Measurements from ENCODE around the gene PDLIM4.
A peak's percentile ranks its signal among the peaks of the same experiment; 100 is the strongest.

PDLIM4 gene

DNA sequence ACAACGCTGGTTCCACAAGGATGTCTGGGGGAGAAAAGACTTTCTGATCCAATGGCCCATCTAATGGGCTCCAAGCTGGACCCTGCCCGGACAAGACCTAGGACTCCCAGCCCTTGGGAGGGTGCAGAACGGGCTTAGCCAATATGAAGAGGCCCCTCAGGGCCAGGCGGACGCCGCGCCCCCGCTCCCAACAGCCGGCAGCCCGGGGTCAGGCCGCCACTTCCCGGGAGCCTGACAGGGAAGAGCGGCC is 30.3 kb upstream of the PDLIM4 start:
- TF ChIP-seq ZFX (IDR thresholded peaks at IDR 0.05): no peak
- TF ChIP-seq, protein P1, sequence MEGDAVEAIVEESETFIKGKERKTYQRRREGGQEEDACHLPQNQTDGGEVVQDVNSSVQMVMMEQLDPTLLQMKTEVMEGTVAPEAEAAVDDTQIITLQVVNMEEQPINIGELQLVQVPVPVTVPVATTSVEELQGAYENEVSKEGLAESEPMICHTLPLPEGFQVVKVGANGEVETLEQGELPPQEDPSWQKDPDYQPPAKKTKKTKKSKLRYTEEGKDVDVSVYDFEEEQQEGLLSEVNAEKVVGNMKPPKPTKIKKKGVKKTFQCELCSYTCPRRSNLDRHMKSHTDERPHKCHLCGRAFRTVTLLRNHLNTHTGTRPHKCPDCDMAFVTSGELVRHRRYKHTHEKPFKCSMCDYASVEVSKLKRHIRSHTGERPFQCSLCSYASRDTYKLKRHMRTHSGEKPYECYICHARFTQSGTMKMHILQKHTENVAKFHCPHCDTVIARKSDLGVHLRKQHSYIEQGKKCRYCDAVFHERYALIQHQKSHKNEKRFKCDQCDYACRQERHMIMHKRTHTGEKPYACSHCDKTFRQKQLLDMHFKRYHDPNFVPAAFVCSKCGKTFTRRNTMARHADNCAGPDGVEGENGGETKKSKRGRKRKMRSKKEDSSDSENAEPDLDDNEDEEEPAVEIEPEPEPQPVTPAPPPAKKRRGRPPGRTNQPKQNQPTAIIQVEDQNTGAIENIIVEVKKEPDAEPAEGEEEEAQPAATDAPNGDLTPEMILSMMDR (conservative IDR thresholded peaks at IDR 0.05): no peak
- peak overlapping the region; percentile 75 for H3K27ac ChIP-seq

DNA sequence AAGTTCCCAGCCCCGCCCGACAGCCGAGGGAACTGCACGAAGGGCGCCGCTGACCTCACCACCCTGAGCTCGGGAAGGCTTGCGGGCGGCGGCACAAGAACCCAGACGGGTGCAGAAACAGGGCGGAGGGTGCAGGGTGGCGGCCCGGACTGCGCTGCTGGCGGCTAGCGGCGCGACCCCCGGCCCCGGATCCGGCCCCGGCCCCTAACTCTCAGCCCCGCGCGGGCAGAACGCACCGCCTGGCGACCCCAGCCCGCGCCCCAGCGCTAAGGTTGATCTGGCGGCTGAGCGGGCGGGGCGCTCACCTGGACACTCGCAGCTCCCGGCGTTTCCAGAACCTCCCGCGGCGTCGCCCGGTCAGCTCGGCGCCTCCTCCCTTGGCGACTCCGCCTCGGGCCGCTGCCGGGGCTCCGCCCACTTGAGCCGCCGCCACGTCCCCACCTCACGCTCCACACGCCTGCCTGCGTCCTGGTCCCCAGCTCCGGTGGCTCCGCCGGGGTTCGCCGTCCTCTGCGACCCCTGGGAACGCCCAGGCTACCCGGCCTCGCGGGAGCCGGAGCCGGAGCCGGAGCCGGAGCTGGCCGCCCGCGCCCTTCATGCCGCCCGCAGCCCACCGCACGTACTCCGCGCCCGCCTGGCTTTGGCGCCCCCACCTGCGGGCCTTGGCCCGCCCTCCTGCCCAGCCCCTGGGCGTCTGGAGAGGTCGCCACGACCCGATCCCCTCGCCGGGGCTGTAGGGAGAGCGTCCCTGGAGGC is 29.8 kb upstream of the PDLIM4 start, which contains the start of gene P4HA2:
Gene P4HA2 (minus strand): TSS at position 369 of the 756 bp plus-strand sequence. CDS start 9,227 bp downstream, outside the sequence.
- peak within 1 kb of the TSS; percentile 75 for H3K27ac ChIP-seq
- TF ChIP-seq ZFX (IDR thresholded peaks at IDR 0.05): no peak
- TF ChIP-seq, protein P1 (conservative IDR thresholded peaks at IDR 0.05): no peak; the same call in 1 of the 2 replicates

DNA sequence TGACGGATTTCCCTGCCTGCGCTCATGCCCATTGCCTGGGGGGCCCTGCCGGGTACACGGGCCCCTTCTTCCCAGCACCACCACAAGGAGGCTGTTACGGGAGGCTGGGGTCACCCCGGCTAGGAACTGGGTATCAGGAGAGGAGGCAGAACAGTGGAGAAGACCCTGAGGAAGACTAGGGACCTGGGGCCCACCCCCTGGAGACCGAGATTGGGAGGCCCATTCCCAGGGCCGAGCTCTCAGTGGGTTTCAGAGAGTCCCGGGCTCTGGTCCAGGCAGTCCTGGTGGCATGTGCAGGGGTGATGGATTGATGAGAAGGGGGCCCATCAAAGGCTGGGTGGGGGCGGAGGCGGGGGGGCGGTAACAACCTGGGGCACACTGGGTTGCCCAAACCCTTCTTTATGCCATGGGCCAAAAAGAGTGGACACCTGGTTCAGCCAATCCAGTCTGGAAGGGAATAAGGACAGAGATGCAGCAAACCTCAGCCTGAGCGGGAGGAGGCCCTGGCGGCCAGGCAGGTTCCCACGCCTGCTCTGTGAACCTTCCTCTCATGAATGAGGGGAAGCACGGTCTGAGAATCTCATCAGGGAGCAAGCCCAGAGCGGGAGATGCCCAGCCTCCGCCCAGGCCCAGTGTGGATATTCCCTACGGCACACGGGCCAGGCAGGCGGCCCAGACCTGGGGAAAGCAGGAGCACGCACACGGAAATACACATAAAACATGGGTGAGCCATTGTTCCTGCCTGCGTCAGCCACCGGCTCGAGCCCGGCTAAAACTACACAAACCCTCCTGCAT is 29.1 kb upstream of the PDLIM4 start:
- peak overlapping the region; percentile 75 for H3K27ac ChIP-seq
- TF ChIP-seq, protein P1 (conservative IDR thresholded peaks at IDR 0.05): no peak
- TF ChIP-seq ZFX (IDR thresholded peaks at IDR 0.05): no peak

DNA sequence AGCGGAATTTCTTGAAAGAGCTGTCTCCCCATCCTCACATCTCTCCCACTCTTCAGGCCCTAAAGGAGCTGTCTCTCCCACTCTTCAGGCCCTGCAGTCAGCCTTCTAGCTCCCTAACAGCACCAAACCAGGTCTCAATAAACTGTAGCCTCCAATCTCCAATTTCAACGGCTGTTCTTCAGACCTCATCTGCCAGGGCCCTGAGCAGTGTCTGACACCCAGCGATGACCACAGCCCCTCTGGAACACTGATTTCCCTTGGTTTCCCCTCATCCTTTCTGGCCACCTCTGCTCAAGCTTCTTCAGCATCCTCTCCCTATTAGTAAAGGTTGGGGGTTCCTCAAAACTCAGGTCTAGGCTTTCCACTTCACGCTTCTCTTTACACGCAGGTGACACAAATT is 28.3 kb upstream of the PDLIM4 start:
- no peak overlapping the region for H3K27ac ChIP-seq
- TF ChIP-seq, protein P1 (conservative IDR thresholded peaks at IDR 0.05): no peak
- no peak for TF ChIP-seq ZFX (IDR thresholded peaks at IDR 0.05)

DNA sequence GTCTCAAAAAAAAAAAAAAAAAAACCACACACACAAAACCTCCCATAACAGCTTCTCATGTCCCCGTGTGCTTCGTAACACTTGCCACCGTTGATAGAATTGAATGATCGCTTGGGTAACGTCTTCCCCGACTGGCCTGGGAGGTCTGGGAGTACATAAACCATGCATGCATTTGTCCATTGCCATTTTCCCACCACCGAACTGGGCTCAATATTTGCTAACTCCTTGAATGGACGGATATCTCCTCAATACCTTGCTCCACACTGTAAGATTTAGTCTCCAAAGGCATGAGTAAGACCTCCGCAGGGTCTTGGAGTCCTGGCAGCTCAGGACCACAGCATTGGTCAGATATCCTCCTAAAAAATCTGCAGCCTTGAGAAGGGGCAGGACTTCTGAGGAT is 26.6 kb upstream of the PDLIM4 start:
- no peak for TF ChIP-seq ZFX (IDR thresholded peaks at IDR 0.05)
- TF ChIP-seq, protein P1 (conservative IDR thresholded peaks at IDR 0.05): no peak
- H3K27ac ChIP-seq: no peak overlapping the region

DNA sequence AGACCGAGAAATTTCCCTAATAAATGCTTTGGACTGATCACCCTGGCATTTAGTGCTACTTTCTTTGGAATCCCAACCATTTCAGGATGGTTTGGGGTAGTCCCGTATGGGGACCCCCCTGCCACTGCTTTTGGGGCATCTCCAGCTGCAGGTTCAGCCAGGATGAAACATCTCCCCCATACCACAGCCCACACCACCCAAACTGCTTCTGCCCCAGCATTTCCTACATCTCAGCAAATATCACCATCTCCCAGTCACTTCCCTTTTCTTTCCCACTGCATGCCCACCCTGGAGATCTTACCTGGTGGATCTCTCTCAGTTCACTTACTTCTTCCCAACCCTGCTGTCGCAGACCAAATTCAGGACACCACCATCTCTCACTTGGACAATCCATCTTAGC is 25.0 kb upstream of the PDLIM4 start:
- TF ChIP-seq, protein P1 (conservative IDR thresholded peaks at IDR 0.05): no peak
- no peak for TF ChIP-seq ZFX (IDR thresholded peaks at IDR 0.05)
- no peak overlapping the region for H3K27ac ChIP-seq

DNA sequence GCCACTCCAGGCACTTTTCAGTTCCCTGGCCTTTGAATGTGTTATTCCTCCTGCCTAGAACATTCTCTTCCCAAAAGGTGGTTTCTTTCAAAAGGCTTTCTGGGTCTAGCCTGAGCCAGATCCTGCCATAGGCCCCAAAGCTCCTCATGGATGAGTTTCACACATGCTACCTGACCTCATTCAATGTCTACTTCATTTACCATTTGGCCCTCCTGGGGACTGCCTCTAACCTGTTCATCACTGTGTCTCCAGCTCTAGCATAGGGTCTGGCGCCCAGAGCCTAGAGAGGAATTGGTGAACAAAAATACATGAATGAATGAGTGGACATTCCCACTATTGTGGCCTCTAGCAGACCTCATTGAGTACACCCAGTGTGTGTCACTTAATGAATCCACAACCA is 24.4 kb upstream of the PDLIM4 start:
- TF ChIP-seq, protein P1 (conservative IDR thresholded peaks at IDR 0.05): no peak
- no peak for TF ChIP-seq ZFX (IDR thresholded peaks at IDR 0.05)
- H3K27ac ChIP-seq: no peak overlapping the region
